GM19239 (cell line): ENCODE data around the gene VEPH1.

Experiments
- DNase-seq: peaks from one replicate; pipeline ENCODE4 v3.0.0; 2011; ENCODE audit warnings: low spot score; ENCODE audit not compliant: insufficient read length
- FAIRE-seq: peaks from 2 replicates; lab custom pipeline; 2011; peaks lifted over from hg19 to GRCh38; lab: Jason Lieb, UNC

The VEPH1 gene

DNA sequence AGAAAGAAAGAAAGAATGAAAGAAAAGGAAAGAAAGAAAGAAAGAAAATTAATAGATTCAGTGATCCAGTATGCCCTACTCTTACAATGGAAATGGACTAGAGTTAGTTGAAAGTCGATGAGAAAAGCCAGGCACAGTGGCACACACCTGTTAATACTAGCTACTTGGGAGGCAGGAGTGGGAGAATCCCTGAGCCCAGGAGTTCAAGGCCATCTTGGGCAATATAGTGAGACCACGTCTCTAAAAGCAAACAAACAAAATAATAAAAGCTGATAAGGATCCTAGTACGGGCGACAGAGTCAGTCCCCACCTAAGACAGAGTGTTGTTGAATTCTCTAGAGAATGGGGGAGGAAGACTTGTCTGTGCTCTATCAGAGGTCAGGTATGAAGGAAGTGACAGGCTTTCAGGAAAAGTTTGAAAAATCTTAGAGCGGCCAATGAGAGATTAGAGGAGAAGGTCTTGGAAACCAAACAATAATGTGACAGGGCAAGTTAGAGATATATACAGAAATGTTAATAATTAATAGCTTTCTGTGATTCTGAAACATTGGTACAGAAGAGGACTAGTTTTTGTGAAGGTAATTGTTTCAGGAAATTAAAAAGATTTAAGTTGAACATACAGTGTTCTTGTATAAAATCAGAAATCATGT lies 184.5 kb downstream of the VEPH1 start:
- DNase-seq (no peak), FAIRE-seq (no peak)

DNA sequence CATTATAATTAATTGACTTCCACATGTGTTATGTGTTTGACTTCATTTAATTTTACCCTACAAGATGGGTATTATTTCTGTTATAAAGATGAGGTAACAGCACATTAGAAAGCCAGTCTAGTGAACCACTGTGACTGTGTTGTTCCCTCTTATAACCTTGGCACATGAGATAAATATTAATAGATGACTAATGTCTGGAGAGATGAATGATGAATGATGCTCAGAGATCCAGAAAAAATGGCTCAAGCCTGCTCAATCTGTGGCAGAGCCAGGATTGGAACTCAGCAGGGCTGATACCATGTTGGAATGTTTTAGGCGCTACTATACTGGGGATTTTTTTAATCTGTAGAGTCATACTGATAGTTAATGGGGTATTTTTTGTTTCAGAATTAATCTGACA lies 185.3 kb downstream of the VEPH1 start:
- FAIRE-seq (no peak), DNase-seq (no peak)

DNA sequence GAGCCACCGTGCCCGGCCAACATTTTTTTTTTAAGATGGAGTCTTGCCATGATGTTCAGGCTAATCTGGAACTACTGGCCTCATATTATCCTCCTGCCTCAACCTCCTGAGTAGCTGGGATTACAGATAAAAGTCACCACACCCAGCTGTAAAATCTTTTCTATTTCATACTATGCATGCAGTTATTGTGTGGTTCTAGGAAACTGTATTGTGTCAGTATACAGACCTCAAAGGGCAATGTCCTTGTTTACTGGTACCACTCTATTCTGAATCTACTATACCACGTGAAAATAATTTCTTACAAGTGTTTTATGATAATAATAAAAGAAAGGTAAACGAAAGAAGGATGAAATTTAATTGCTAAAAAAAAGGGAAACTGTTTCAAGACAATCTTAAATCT lies 190.0 kb downstream of the VEPH1 start:
- FAIRE-seq: no peak
- no peak for DNase-seq

DNA sequence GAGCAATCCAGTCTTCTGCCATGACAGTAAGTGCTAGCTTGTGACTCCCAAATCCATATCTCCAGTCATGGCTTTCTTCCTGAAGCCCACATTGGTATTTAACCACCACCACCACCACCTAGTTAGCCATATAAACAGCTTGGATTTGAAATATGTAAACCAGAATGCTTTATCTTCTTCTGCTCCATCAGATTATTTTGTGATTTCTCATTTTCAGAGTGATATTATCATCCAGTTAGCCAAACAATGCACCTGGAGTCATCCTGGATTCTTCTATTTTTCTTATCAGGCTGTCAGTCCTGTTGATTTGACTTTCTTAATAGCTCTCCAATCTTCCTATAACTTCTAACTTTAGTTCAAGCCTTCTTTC lies 190.9 kb downstream of the VEPH1 start:
- FAIRE-seq (no peak), DNase-seq (no peak)

DNA sequence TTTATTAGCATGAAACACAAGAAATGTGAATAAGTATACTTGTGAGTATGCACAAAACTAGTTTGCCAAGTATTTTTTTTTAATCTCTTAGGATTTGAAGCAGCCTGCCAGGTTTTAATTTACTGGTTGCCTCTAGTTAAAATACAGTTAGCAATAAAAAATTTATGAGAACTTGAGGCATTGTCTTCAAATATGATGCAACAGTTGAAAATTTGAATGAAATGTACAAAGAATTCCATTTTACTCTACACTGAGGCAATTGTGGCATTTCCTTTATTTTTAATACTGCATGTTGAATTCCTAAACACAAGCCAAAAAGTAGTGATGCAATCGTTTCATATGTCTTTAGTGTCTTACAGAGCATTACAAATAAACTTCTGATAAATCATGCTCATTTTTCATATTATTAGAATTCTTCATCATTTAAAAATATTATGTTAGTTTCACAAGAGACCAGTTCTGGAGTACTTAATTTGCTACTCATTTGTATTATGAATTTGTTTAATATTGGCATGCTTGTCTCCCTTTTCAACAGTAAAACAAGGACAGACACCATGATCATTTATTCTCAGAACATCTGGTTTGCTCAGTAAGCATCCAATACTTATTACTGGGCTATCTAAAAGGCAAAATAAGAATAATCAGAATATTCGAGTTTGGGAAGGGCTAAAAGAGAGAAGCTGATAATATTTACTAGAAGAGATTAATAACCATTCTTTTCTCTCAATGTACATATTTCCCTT lies 191.4 kb downstream of the VEPH1 start:
- no peak for DNase-seq
- FAIRE-seq: no peak

DNA sequence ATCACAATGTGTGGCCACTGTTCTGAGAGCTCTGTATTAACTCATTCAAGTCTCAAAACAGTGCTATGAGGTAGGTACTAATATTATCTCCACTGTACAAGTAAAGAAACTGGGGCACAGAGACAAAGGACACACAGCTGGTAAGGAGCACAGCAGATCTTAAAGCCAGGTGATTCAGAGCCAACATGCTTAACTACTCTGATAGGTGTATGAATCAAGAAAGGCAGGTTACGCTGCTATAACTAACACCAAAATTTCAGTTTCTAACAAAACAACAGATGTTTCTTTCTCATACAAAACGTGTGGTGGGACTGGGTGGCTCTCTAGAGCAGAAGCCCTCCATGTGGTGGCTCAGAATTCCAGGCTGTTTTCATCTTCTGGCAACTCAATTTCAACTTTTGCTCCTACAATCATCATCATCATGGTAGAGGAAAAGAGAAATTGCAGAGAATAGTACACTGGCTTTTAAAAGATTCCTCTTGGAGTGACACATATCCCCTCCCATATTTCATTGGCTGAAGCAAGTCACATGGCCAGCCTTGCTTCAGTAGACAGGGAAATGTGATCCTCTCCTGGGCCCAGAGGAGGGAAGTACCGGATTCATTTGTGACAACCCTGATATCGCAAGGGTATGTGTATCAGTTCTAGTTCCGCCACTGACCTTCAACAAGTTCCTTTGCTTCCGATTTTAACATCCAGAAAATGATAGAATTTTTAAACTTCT lies 192.7 kb downstream of the VEPH1 start:
- DNase-seq (no peak), FAIRE-seq (no peak)

DNA sequence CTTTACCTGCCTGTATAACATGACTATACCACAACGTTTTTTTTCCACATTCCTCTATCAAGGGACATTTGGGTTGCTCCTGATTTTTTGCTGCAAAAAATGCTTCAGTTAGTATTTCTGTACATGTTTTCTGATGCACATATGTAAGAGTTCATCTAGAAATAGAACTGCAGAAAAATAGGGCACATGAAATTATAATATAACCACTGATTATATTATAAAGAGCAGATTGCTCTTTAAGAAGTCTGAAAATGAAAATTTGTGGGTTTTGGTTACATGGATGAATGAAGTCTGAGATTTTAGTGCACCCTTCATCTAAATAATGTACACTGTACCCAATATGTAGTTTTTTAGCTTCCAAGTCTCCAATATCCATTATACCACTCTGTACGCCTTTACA lies 196.7 kb downstream of the VEPH1 start:
- no peak for DNase-seq
- no peak for FAIRE-seq

DNA sequence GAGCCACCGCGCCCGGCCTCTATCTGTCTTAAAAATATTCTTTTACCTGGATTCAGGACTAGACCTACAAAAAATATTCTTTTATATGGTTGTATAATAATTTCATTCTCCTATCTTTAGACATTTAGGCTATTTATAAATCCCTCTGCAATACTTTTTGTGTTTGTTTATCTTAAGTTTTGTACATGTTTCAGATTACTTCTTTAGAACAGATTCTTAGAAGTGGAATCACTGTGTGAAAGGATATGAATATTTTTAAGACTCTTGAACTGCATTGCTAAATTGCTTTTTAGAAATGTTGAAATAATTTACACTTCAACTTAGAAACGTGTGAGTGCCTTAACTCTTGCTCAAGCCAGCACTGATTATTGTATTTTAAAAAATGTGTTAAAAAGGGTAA lies 197.8 kb downstream of the VEPH1 start:
- FAIRE-seq: no peak

DNA sequence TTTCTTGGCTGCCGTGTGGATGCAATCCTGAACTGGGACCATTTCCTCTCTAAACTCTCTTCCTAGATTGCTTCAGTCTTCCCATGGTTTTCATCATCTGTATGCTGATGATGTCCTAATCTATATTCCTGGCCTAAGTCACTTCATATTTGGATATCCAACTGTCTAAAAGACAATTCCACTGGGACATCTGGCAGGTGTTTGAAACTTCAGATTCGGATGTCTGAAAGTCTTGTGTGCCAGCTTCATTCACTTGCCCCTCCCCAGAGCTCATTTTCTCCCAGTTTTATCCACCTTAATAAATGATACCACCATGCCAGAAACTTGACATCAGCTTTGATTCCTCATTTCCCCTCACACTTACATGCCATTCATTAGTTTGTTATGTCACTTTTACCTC lies 201.5 kb downstream of the VEPH1 start:
- FAIRE-seq (no peak), DNase-seq (no peak)

More for the DNA sequence above, 197.8 kb downstream of the VEPH1 start:
- DNase-seq: no peak

DNA sequence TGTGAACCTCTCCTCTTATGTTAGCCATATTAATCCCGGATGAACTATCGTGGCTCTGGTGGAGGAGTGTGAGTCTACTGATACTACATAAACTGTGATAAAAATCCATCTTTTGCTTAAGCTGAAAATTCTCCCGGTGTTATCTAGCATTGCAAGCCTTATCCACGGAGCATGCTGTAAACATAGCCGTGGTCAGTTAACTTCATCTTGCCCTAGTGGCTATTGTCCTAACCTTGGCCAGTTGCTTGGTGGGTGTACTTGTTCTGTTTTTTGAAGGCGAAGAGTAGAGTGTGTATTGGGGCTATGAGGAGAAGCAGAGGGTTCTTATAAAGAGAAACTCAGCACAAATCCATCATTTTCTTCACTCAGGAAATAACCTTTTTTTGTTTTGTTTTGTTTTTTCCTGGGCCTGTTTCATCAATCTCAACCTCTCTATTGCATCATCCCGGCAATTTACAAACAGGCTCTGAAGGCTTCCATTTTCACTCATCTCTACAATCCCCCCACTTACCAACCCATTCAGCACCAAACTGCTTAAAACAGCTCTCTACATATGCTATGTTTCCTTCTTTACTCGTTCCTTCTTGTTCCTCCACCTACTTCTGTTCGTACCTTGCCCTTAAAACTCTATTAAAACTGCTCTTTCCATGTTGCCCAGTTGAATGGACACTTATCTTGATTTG lies 202.1 kb downstream of the VEPH1 start:
- FAIRE-seq (no peak), DNase-seq (no peak)

DNA sequence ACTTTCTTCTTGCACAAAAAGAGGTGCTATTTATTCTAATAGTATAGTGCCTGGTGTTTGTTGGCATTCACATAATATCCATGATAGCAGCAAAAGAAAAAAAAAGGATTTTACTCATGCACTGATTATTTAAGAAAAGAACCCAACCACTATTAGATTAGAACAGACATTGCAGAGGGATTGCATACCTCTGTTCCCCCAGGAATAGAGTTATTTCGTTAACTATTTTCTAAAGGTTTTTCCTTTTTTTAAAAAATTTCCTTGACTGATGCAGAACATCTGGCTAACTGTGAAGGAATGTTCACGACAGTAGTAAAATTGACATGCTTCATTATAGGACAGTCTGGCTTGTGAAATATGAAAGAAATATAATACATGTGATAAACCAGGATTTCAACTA lies 203.1 kb downstream of the VEPH1 start:
- no peak for DNase-seq
- no peak for FAIRE-seq

DNA sequence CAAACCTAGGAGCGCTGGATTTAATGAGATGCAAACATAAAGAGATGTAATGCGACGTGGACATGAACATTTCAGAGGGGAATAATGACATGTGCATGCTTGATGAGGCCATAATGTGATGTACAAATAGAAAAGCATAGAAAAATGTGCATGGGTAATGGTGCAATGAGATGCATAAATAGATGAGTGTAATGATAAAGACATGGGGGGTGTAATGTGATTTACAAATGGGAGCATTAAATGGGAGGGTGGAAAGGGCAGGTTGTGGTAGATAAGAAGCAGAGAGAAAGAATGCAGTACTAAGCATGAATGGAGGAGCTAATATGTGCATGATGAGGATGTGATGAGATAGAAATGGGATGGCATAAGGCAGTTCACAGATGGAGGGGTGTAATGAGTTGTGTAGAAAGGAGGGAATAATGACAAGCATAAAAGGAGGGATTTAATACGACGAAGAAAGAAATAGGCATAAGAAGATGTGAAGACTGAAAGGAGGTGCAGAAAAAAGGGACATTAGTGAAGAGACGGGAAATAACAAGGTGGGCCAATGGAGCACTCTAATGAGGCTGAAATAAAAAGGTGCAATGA lies 205.8 kb downstream of the VEPH1 start:
- FAIRE-seq (no peak), DNase-seq (no peak)

DNA sequence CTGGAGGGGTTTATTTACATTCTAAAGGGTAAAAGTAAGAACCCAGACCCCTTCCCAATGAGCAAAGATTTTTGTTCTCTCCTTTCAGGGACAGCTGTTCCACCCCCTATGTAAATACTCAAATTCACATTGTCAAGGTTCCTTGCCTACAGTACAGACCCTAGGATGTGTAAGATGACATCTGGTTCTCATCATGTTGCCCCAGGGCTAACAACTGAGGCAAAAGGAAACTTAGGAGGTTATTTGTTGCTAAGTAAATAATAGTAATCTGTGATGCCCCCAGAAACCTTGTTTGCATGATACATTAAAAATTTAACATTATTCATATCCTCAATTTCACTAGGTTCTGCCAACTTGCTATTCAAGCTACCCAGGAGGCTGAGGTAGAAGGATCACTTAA lies 208.3 kb downstream of the VEPH1 start:
- DNase-seq (no peak), FAIRE-seq (no peak)

DNA sequence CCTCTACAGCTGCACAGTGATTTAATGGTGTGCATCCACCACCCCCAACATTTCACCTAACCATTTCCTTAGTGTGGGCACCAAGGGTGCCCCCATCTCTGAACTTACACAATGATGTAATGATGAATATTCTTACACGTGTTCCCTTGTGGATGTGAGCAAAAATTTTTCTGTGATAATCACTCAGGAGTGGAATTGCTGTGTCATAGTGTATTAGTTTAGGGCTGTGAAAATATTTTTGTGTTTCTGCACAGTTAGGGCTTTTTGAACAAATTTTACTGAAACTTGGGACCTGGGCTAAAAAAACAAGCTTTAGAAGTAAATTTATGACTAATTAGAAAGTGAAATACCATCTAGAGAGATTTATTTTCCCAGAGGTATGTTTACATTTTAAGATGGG lies 208.7 kb downstream of the VEPH1 start:
- FAIRE-seq (no peak), DNase-seq (no peak)

DNA sequence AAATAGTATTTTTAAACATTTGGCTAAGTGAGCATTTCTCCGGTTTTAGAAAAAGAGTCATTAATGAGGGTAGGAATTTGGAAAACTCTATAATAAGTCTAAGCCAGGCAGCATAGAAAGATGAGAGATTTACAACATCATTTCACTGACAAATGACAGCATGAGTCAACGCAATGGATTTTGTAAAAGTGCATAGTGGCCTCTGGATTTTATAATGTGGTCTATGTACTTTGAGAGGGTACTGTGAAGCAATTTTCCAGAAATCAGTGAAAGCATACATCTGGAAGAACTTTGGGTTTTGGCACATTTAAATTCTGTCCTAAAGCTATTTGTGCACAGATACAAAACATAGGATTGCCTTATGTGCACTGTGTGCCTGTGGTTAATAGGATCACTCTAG lies 212.4 kb downstream of the VEPH1 start:
- FAIRE-seq: no peak
- DNase-seq: no peak

DNA sequence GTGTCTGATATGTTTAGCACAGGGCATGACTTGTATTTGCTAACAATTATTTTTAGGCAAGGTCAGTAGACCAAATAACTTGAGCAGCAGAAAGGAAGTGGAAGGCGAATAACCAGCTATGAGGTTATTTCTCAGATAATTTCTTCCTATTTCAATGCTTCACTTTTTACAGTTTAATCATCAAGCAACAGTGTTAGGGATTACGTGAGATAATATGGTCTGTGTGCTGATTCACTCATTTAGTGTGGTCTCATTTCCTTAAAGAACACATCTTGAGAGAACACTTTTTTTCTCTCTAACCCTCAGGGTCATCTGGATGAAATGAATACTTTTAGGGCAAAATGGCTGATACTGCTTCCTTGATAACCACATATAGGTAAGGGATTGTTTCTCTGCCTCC lies 217.2 kb downstream of the VEPH1 start:
- FAIRE-seq (no peak), DNase-seq (no peak)

DNA sequence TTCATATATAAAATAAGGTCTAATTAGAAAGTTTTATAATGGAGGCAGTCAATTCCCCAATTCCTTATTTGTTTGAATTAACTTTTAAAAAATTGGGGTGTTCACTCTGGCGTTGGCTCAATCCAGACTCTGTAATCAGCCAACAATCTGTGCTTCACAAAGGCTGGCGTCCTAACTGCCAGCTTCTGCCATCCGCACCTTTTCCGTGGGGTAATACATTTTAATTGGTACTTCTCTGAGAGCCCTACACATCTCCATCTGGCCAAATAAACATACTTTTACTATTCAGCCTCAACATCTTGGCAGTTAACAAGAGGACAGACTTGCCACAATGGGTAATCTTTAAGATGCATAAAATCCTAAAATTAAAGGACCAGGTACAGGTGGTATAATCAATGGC lies 218.1 kb downstream of the VEPH1 start:
- FAIRE-seq (no peak), DNase-seq (no peak)

DNA sequence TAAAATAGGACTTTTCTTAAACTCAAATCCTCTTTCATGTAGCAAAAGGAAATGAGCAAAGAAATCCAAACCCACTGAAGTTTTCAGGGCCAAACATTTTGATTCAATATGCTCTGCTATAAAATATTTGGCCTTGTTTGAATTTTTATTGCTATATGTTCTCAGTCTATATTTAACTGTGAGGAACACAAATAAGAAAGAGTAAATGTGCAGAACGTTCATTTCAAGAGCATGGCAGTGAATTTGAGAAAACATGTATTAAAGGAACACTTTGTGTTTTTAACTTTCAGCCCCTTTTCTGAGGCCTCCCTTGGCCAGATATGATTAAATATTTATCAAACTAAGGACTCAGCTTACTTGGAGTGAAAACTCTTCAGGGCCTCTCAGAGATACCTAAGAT lies 218.5 kb downstream of the VEPH1 start:
- FAIRE-seq (no peak), DNase-seq (no peak)

DNA sequence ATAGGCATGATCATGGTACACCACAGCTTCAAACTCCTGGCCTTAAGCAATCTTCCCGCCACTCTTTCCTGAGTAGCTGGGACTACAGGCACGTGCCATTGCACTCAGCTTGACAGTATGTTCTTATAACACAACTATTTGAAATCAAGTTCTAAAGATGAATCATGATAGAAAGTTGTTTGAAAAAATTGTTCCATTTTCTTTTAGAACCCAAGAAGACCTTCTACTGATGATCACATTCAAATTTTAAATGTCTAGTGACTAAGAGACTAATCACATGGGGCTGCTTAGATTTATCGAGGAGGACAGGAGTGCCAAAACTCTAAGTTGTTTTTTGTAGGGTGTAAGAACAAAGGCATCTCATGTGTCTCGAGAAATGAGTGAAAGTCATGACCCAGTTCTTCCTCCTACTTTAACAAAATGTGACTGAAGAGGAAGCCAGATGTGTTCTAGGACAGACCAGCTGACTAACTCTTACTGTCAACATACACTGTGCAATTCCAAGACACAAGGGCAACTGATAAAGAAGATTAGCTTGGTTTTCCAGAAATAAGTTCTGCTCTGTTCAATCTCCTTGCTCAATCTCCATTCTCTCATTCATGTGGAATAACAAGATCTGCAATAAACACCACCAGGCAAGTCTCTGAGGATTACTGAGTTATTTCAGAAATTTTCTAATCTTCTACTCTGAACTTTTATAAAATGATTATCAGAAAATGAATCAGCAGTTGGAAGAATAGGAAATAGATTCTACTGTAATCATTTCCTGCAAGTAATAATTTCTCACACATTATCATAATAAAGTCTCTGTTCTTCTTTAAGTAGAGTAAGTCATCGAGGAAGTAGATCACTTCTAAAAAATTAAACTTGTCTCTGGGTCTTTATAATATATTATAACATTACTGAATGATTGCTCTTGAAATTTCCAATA lies 220.7 kb downstream of the VEPH1 start:
- FAIRE-seq: no peak
- DNase-seq: no peak

DNA sequence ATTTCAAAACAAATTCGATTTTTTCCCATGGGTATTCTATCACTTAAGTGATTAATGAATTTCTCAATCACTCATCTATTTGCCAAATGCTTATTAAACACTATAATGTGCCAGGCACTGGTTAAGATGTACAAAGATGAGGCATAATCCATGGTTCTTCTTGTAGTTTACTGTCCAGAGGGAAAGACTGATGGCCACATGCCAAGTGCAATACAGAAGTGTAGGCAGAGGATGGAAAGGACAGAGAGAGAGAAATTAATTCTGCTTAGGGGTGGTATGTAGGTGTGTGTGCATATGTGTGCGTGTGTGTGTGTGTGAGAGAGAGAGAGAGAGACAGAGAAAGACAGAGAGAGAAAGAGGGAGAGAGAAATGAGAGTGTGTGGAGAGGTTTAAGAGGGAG lies 222.4 kb downstream of the VEPH1 start:
- no peak for FAIRE-seq
- no peak for DNase-seq
